A549 (cell line): Measurements from ENCODE around the gene XPNPEP1. TPM values are rescaled to one million over a fixed set of nuclear protein-coding genes. Genes with fewer than 3 reads are reported as not detected.

ENCODE experiments used
- ATAC-seq, 2 experiments: fragments of 200-7000 bp in 1 of 2; fragments of >200 bp in 1 of 2; cut with Nextera tagmentation in 1 of 2; cut with Tn5 transposase in 1 of 2; 3 replicates each; pipeline versions ENCODE4 v1.8.0 to v1.9.1; 2018 to 2020; ENCODE audit warnings: mild to moderate bottlenecking in 1 of 2, moderate library complexity in 1 of 2
- CTCF ChIA-PET: fragments of 300-600 bp; sonication (Branson Sonifier 250); formaldehyde crosslinking; extraction: SDS; loops from one replicate; lab custom pipeline; 2021; ENCODE audit warnings: antibody characterized with exemption, inconsistent platforms; lab: Yijun Ruan, JAX
- POLR2A ChIA-PET: fragments of 350-600 bp; formaldehyde crosslinking; extraction: SDS; loops from one replicate; lab custom pipeline; 2021; ENCODE audit warnings: antibody characterized with exemption, inconsistent platforms; lab: Yijun Ruan, JAX
- DNase-seq, 2 experiments: peaks; one replicate each; pipeline versions ENCODE4 v3.0.0 to v3.0.0-alpha.2; 2011 to 2016; ENCODE audit warnings: low read depth in 1 of 2, low spot score in 1 of 2
- FAIRE-seq: peaks from 2 replicates; lab custom pipeline; 2011; peaks lifted over from hg19 to GRCh38; lab: Jason Lieb, UNC
- H3K27ac ChIP-seq, 2 experiments: fragments of >200 bp; sonication (Bioruptor Twin); formaldehyde crosslinking; 3 replicates each; pipeline ENCODE4 v1.5.1; 2016 to 2017
- H3K4me1 ChIP-seq: fragments of >200 bp; sonication (Bioruptor Twin); formaldehyde crosslinking; 3 replicates; pipeline ENCODE4 v1.6.1; 2016
- H3K4me2 ChIP-seq: fragments of >200 bp; sonication (Bioruptor Twin); formaldehyde crosslinking; 3 replicates; pipeline ENCODE4 v1.6.1; 2016
- H3K4me3 ChIP-seq: fragments of >200 bp; sonication (Bioruptor Twin); formaldehyde crosslinking; 3 replicates; pipeline ENCODE4 v1.5.1; 2016
- H3K9me3 ChIP-seq: fragments of >200 bp; sonication (Bioruptor Twin); formaldehyde crosslinking; 3 replicates; pipeline ENCODE4 v1.6.1; 2016
- CBX8 ChIP-seq: fragments of 200-600 bp; sonication (generic); IDR thresholded peaks from 2 replicates; pipeline ENCODE4 v1.6.1; 2016
- CHD2 ChIP-seq: fragments of 150-350 bp; IDR thresholded peaks from 2 replicates; pipeline ENCODE4 v1.6.1; 2014; ENCODE audit warnings: low read length; ENCODE audit not compliant: partially characterized antibody
- ELK1 ChIP-seq: fragments of 150-350 bp; IDR thresholded peaks from 2 replicates; pipeline ENCODE4 v1.6.1; 2014; ENCODE audit warnings: low read depth, mild to moderate bottlenecking, low read length
- ESRRA ChIP-seq: fragments of 150-350 bp; IDR thresholded peaks from 2 replicates; pipeline ENCODE4 v1.6.1; 2014; ENCODE audit warnings: mild to moderate bottlenecking, low read length, borderline replicate concordance
- GATA3 ChIP-seq: IDR thresholded peaks from 2 replicates; pipeline ENCODE4 v1.6.1; 2012; ENCODE audit warnings: borderline replicate concordance
- HOXB13 ChIP-seq: fragments of 250-450 bp; sonication (Bioruptor Pico); IDR thresholded peaks from 2 replicates; pipeline ENCODE4 v1.5.0; 2020; ENCODE audit warnings: low read depth, mild to moderate bottlenecking, moderate library complexity
- KDM1A ChIP-seq: fragments of 200-600 bp; sonication (generic); IDR thresholded peaks from 2 replicates; pipeline ENCODE4 v1.6.1; 2016; ENCODE audit warnings: low read depth, mild to moderate bottlenecking
- NFE2L2 ChIP-seq: fragments of 150-350 bp; conservative IDR thresholded peaks from 2 replicates; pipeline ENCODE4 v1.6.1; 2014; ENCODE audit warnings: low read length
- NR3C1 ChIP-seq: fragments of >200 bp; sonication (Bioruptor Twin); formaldehyde crosslinking; IDR thresholded peaks from 3 replicates; pipeline ENCODE4 v1.6.1; 2017
- POLR2A ChIP-seq: IDR thresholded peaks from 2 replicates; pipeline ENCODE4 v1.6.1; 2012; ENCODE audit warnings: mild to moderate bottlenecking, low read length
- RFX5 ChIP-seq: fragments of 450-650 bp; IDR thresholded peaks from 2 replicates; pipeline ENCODE4 v1.7.1; 2014; ENCODE audit warnings: antibody characterized with exemption, mild to moderate bottlenecking, moderate library complexity
- RNF2 ChIP-seq: fragments of 200-600 bp; sonication (generic); IDR thresholded peaks from 2 replicates; pipeline ENCODE4 v1.6.1; 2016; ENCODE audit warnings: low read depth, mild to moderate bottlenecking, antibody characterized with exemption, moderate library complexity, borderline replicate concordance
- SMC3 ChIP-seq: fragments of >200 bp; sonication (Bioruptor Twin); formaldehyde crosslinking; IDR thresholded peaks from 3 replicates; pipeline ENCODE4 v1.6.1; 2018; ENCODE audit warnings: inconsistent platforms
- TFCP2L1 ChIP-seq: fragments of 250-450 bp; sonication (Bioruptor Pico); IDR thresholded peaks from 2 replicates; pipeline ENCODE4 v1.5.0; 2021; ENCODE audit warnings: mild to moderate bottlenecking
- ZFP36 ChIP-seq: fragments of 450-650 bp; IDR thresholded peaks from 2 replicates; pipeline ENCODE4 v1.6.1; 2014; ENCODE audit warnings: borderline replicate concordance; ENCODE audit not compliant: partially characterized antibody
- WGBS: methylation state at CpG from one replicate; pipeline ENCODE4 v1.1.6; 2017; ENCODE audit errors: missing lambda C conversion rate; 5-methylcytosine and 5-hydroxymethylcytosine counted together
- polyA plus RNA-seq, 4 experiments: library from polyadenylated mRNA; depleted of rRNA in 3 of 4; stranded (reverse); fragments of >200 nt; fragmentation: RNase III in 1 of 4; extraction: RNeasy Plus Mini Kit Qiagen cat#74134 plus additional on column Dnase treatment in 1 of 4; gene quantifications; 2 replicates in 3 of 4; 3 replicates in 1 of 4; pipeline ENCODE4 v1.2.3, GENCODE V29; 2011 to 2017
- TF ChIP-seq, protein P1 (sequence below): fragments of 250-450 bp; sonication (Bioruptor Pico); IDR thresholded peaks from 2 replicates; pipeline ENCODE4 v1.5.0; 2021; ENCODE audit warnings: mild to moderate bottlenecking, moderate library complexity, borderline replicate concordance
- TF ChIP-seq, protein P2 (sequence below): fragments of >200 bp; sonication (Bioruptor Twin); formaldehyde crosslinking; IDR thresholded peaks from 3 replicates; pipeline ENCODE4 v1.6.1; 2016

XPNPEP1 gene
- polyA plus RNA-seq, 2 of the 4 experiments (the other 2 are of a cell fraction), result 32.5 to 53.9 TPM

DNA sequence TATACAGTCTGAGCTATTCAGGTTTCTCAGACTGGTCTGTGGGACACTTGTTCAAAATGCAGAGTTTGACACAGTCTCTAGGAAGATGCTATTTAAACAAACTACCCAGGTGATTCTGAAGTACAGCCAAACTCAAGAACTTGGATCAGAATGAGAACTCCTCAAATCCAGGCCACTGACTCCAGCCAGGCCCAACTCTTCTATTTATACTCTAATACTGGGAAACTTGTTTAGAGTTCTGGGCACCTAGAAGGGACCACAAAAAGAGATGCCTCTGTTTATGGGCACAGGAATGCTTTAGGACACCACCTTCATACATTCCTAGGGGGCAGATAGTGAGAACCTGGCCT is 44.4 kb upstream of the XPNPEP1 start:
- ATAC-seq (no peak), DNase-seq (no peak), FAIRE-seq (no peak)
- H3K27ac ChIP-seq, result peak overlapping the region in 1 of 2 experiments; percentile 14; a peak in 2 of 6 replicates
- peak overlapping the region; percentile 63 for H3K4me2 ChIP-seq
- H3K9me3 ChIP-seq, result no peaks in the 10 kb centered on the region
- CTCF ChIA-PET, result interaction anchor here (1.2 to 2.0 kb wide), 4 partner anchors 9 to 83 kb away, joined by 3 to 4 read pairs (median 3); no protein-coding TSS in a partner anchor
- H3K4me3 ChIP-seq, result no peak overlapping the region
- POLR2A ChIA-PET, result interaction anchor here (0.6 kb wide), 1 partner anchor 83 kb away, joined by 3 read pairs; no protein-coding TSS in a partner anchor
- peaks cover 44% of the 10 kb centered on the region for H3K4me1 ChIP-seq
- TF ChIP-seq, protein P1, sequence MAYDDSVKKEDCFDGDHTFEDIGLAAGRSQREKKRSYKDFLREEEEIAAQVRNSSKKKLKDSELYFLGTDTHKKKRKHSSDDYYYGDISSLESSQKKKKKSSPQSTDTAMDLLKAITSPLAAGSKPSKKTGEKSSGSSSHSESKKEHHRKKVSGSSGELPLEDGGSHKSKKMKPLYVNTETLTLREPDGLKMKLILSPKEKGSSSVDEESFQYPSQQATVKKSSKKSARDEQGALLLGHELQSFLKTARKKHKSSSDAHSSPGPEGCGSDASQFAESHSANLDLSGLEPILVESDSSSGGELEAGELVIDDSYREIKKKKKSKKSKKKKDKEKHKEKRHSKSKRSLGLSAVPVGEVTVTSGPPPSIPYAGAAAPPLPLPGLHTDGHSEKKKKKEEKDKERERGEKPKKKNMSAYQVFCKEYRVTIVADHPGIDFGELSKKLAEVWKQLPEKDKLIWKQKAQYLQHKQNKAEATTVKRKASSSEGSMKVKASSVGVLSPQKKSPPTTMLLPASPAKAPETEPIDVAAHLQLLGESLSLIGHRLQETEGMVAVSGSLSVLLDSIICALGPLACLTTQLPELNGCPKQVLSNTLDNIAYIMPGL (CRISPR knock-in tag), result no peak
- no peak for TF ChIP-seq RNF2
- no peak for TF ChIP-seq ELK1
- TF ChIP-seq SMC3, result no peak
- no peak for TF ChIP-seq CBX8
- TF ChIP-seq ZFP36, result no peak
- no peak for TF ChIP-seq NFE2L2

DNA sequence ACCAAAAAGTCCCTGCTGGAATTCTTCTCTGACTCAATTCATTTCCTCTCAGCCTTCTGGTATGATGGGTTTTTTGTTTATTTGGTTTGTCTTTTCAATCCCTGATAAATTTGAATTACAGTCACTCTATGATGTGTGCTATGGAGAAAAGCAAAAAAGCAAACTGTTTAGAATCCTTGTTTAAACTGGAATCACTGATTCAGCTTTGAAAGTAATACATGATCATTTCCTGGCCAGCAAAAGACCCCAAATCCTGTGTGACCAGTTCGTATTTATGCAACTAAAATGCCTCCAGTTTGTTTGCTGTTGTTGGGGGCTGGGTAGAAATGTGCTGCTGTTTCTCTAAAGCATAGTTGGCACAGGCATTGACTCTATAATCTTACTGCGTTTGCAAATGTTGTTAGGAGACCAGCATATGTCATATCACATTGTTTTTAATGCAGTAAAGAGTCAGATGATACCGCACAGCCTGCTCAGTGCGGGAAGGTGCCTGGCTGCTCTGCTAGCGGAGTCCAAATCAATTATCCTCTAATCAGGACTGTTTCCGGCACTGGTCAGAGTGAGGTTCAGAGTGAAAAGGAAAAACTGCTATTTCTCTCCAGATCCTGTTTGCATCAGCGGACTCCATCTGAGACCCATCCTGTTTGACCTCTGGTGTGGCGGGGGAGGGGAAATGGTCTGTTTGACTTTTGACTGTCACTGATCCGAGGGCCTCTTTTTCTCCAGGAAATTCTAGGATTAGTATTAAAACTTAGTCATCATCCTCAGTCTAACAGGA is 43.8 kb upstream of the XPNPEP1 start:
- TF ChIP-seq NR3C1 (no peak), GATA3 (peak; percentile 32; the same call in 1 of the 2 replicates), RFX5 (no peak), CHD2 (no peak)
- TF ChIP-seq, protein P2, sequence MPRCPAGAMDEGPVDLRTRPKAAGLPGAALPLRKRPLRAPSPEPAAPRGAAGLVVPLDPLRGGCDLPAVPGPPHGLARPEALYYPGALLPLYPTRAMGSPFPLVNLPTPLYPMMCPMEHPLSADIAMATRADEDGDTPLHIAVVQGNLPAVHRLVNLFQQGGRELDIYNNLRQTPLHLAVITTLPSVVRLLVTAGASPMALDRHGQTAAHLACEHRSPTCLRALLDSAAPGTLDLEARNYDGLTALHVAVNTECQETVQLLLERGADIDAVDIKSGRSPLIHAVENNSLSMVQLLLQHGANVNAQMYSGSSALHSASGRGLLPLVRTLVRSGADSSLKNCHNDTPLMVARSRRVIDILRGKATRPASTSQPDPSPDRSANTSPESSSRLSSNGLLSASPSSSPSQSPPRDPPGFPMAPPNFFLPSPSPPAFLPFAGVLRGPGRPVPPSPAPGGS, result no peak
- peak overlapping the region in 1 of 2 experiments; percentile 14; a peak in 4 of 6 replicates for H3K27ac ChIP-seq
- WGBS, result 29% methylated on average over 9 of the region's 9 CpGs
- CTCF ChIA-PET, result interaction anchor here (1.3 to 2.0 kb wide), 2 partner anchors 10 to 49 kb away, joined by 3 to 4 read pairs; no protein-coding TSS in a partner anchor
- H3K4me1 ChIP-seq, result peaks cover 38% of the 10 kb centered on the region
- no peak overlapping the region for H3K4me3 ChIP-seq
- peak in 1 of 2 experiments; percentile 50; a peak in 3 of 6 replicates for ATAC-seq
- FAIRE-seq, result no peak
- POLR2A ChIA-PET, result interaction anchor here (0.6 kb wide), 1 partner anchor 83 kb away, joined by 3 read pairs; no protein-coding TSS in a partner anchor
- peak overlapping the region; percentile 63 for H3K4me2 ChIP-seq
- H3K9me3 ChIP-seq, result no peaks in the 10 kb centered on the region
- peak in 1 of 2 experiments; percentile 23 for DNase-seq

- no peak for FAIRE-seq
- CTCF ChIA-PET, result interaction anchor here (0.9 to 2.8 kb wide), 4 partner anchors 19 to 174 kb away, joined by 3 to 9 read pairs (median 4); no protein-coding TSS in a partner anchor
- peaks cover 33% of the 10 kb centered on the region for H3K4me1 ChIP-seq
- H3K9me3 ChIP-seq, result no peaks in the 10 kb centered on the region
- TF ChIP-seq POLR2A (no peak), KDM1A (no peak), HOXB13 (CRISPR knock-in tag) (no peak), TFCP2L1 (CRISPR knock-in tag) (no peak), ESRRA (no peak)
- TF ChIP-seq, all 56 proteins: peak for 0
- 89% methylated on average over 10 of the region's 10 CpGs for WGBS
- Histone ChIP-seq H3K4me3 (no peak overlapping the region), H3K27ac (no peak overlapping the region), H3K4me2 (no peak overlapping the region)
- DNase-seq, result no peak
- POLR2A ChIA-PET, result no interaction called here
- ATAC-seq, result no peak
These were observed 41.0 kb upstream of the XPNPEP1 start for GRCh38 chr10:109964318-109964717.
